H9 (cell line): ENCODE results near the gene MLLT3. TPM values are rescaled to one million over a fixed set of nuclear protein-coding genes. Genes with fewer than 3 reads are reported as not detected.

Experiments used
- DNase-seq: peaks from one replicate; pipeline ENCODE4 v3.0.0-alpha.2; 2017
- H2AFZ ChIP-seq: one replicate; pipeline ENCODE4 v1.6.1; 2013; ENCODE audit warnings: mild to moderate bottlenecking, low read length, control low read depth, moderate library complexity
- H2AK5ac ChIP-seq: 2 replicates; pipeline ENCODE4 v1.6.1; 2013; ENCODE audit warnings: low read length, control low read depth, mixed read lengths; ENCODE audit not compliant: insufficient read length
- H2BK120ac ChIP-seq: one replicate; pipeline ENCODE4 v1.6.1; 2013; ENCODE audit warnings: low read depth, mild to moderate bottlenecking, low read length, control low read depth, inconsistent platforms; ENCODE audit not compliant: poor library complexity, severe bottlenecking
- H2BK12ac ChIP-seq: 2 replicates; pipeline ENCODE4 v1.6.1; 2013; ENCODE audit warnings: low read length, control low read depth, mixed read lengths, low read depth; ENCODE audit not compliant: insufficient read length
- H2BK15ac ChIP-seq: 2 replicates; pipeline ENCODE4 v1.6.1; 2013; ENCODE audit warnings: low read depth, low read length, control low read depth
- H2BK20ac ChIP-seq: one replicate; pipeline ENCODE4 v1.6.1; 2013; ENCODE audit warnings: low read depth, mild to moderate bottlenecking, low read length, control low read depth, inconsistent platforms; ENCODE audit not compliant: poor library complexity, severe bottlenecking
- H2BK5ac ChIP-seq: 2 replicates; pipeline ENCODE4 v1.6.1; 2013; ENCODE audit warnings: low read length, control low read depth, mixed read lengths; ENCODE audit not compliant: insufficient read length
- H3K14ac ChIP-seq: 2 replicates; pipeline ENCODE4 v1.6.1; 2013; ENCODE audit warnings: low read length, control low read depth; ENCODE audit not compliant: insufficient read depth
- H3K18ac ChIP-seq: 2 replicates; pipeline ENCODE4 v1.6.1; 2013; ENCODE audit warnings: low read depth, mild to moderate bottlenecking, mixed read lengths, low read length, control low read depth; ENCODE audit not compliant: insufficient read length
- H3K23ac ChIP-seq: 2 replicates; pipeline ENCODE4 v1.6.1; 2013; ENCODE audit warnings: low read length, control low read depth, mixed read lengths, low read depth; ENCODE audit not compliant: insufficient read length
- H3K23me2 ChIP-seq: 2 replicates; pipeline ENCODE4 v1.6.1; 2013; ENCODE audit warnings: low read depth, mild to moderate bottlenecking, mixed read lengths, low read length, control low read depth; ENCODE audit not compliant: insufficient read length, poor library complexity, severe bottlenecking
- H3K27ac ChIP-seq: 2 replicates; pipeline ENCODE4 v1.5.1; 2013; ENCODE audit warnings: low read length, control low read depth, mixed read lengths, low read depth; ENCODE audit not compliant: insufficient read length
- H3K27me3 ChIP-seq: 2 replicates; pipeline ENCODE4 v1.6.1; 2013; ENCODE audit warnings: low read length, control low read depth, inconsistent platforms; ENCODE audit not compliant: insufficient read depth
- H3K4ac ChIP-seq: 2 replicates; pipeline ENCODE4 v1.6.1; 2013; ENCODE audit warnings: low read depth, mild to moderate bottlenecking, control low read depth, inconsistent platforms, low read length, moderate library complexity
- H3K4me1 ChIP-seq: 2 replicates; pipeline ENCODE4 v1.6.1; 2013; ENCODE audit warnings: low read length, control low read depth, inconsistent platforms; ENCODE audit not compliant: insufficient read depth
- H3K4me2 ChIP-seq: 2 replicates; pipeline ENCODE4 v1.6.1; 2013; ENCODE audit warnings: low read length, control low read depth, mixed read lengths; ENCODE audit not compliant: insufficient read length, insufficient read depth
- H3K56ac ChIP-seq: 2 replicates; pipeline ENCODE4 v1.6.1; 2013; ENCODE audit warnings: low read depth, mild to moderate bottlenecking, mixed read lengths, low read length, control low read depth; ENCODE audit not compliant: insufficient read length
- H3K79me1 ChIP-seq: 2 replicates; pipeline ENCODE4 v1.6.1; 2013; ENCODE audit warnings: low read depth, mild to moderate bottlenecking, moderate library complexity, low read length, control low read depth, inconsistent platforms; ENCODE audit not compliant: insufficient read depth, poor library complexity, severe bottlenecking
- H3K79me2 ChIP-seq: 2 replicates; pipeline ENCODE4 v1.6.1; 2013; ENCODE audit warnings: low read length, control low read depth, inconsistent platforms; ENCODE audit not compliant: insufficient read depth
- H3K9ac ChIP-seq: 2 replicates; pipeline ENCODE4 v1.6.1; 2013; ENCODE audit warnings: low read length, control low read depth, mixed read lengths; ENCODE audit not compliant: insufficient read length; ENCODE audit errors: extremely low read depth
- H3K9me3 ChIP-seq: one replicate; pipeline ENCODE4 v1.6.1; 2013; ENCODE audit warnings: low read depth, low read length, inconsistent platforms; ENCODE audit not compliant: control insufficient read depth
- H3T11ph ChIP-seq: one replicate; pipeline ENCODE4 v1.6.1; 2013; ENCODE audit warnings: mild to moderate bottlenecking, low read length, control low read depth, inconsistent platforms
- H4K20me1 ChIP-seq: one replicate; pipeline ENCODE4 v1.6.1; 2013; ENCODE audit not compliant: control insufficient read depth, insufficient read length, insufficient read depth
- H4K5ac ChIP-seq: 2 replicates; pipeline ENCODE4 v1.6.1; 2013; ENCODE audit warnings: low read depth, mild to moderate bottlenecking, mixed read lengths, low read length, control low read depth; ENCODE audit not compliant: insufficient read length
- H4K8ac ChIP-seq: replicated peaks from 2 replicates; pipeline ENCODE4 v1.6.1; 2013; ENCODE audit warnings: low read length, control low read depth, mixed read lengths, low read depth; ENCODE audit not compliant: insufficient read length
- H4K91ac ChIP-seq: 2 replicates; pipeline ENCODE4 v1.6.1; 2013; ENCODE audit warnings: low read depth, mild to moderate bottlenecking, moderate library complexity, mixed read lengths, low read length, control low read depth; ENCODE audit not compliant: insufficient read length
- H3K27ac Mint-ChIP-seq, 3 experiments: 2 replicates in 2 of 3; 3 replicates in 1 of 3; pipeline ENCODE4 v1.8.0; 2020 to 2021; ENCODE audit warnings: mixed read lengths in 3 of 3, mild to moderate bottlenecking in 1 of 3, moderate library complexity in 1 of 3
- H3K27me3 Mint-ChIP-seq: 2 replicates; pipeline ENCODE4 v1.8.0; 2021; ENCODE audit warnings: low read depth, mild to moderate bottlenecking, moderate library complexity, mixed read lengths
- H3K36me3 Mint-ChIP-seq, 3 experiments: 2 replicates in 2 of 3; 3 replicates in 1 of 3; pipeline ENCODE4 v1.8.0; 2020 to 2021; ENCODE audit warnings: low read depth in 3 of 3, mixed read lengths in 3 of 3; ENCODE audit not compliant: insufficient read depth in 1 of 3
- H3K4me1 Mint-ChIP-seq, 2 experiments: 2 replicates each; pipeline ENCODE4 v1.8.0; 2020; ENCODE audit warnings: mixed read lengths in 2 of 2
- H3K4me3 Mint-ChIP-seq, 2 experiments: 2 replicates in 1 of 2; 3 replicates in 1 of 2; pipeline ENCODE4 v1.8.0; 2020 to 2021; ENCODE audit warnings: mild to moderate bottlenecking in 2 of 2, mixed read lengths in 2 of 2, moderate library complexity in 1 of 2
- H3K9me3 Mint-ChIP-seq, 2 experiments: 2 replicates in 1 of 2; 3 replicates in 1 of 2; pipeline ENCODE4 v1.8.0; 2020; ENCODE audit warnings: mild to moderate bottlenecking in 2 of 2, mixed read lengths in 2 of 2, moderate library complexity in 1 of 2
- WGBS: extraction: QIAGEN DNeasy Blood & Tissue Kit; methylation state at CpG from one replicate; pipeline ENCODE4 v1.1.7; 2013; ENCODE audit warnings: missing lambda C conversion rate, low lambda C conversion rate, mixed read lengths; ENCODE audit not compliant: insufficient read length; ENCODE audit errors: extremely low coverage; 5-methylcytosine and 5-hydroxymethylcytosine counted together
- total RNA-seq: library from RNA; stranded (reverse); gene quantifications from 2 replicates; pipeline ENCODE4 v1.2.1, GENCODE V29; 2021
- TF ChIP-seq, protein P1 (sequence below): fragments of 200-600 bp; sonication (generic); conservative IDR thresholded peaks from 3 replicates; pipeline ENCODE4 v1.8.0; 2021; ENCODE audit warnings: antibody characterized with exemption, mild to moderate bottlenecking

MLLT3 gene
- total RNA-seq, 1 experiment from 2014 or later, result 3.9 TPM

GRCh38 chr9:20618361-20618802, 3.9 kb downstream of the MLLT3 start:
- H2AFZ ChIP-seq, result no peak overlapping the region
- Mint-ChIP-seq H3K4me3 (no peak overlapping the region), H3K36me3 (no peaks in the 10 kb centered on the region), H3K4me1 (peaks cover 12 to 22% of the 10 kb centered on the region in 2 experiments), H3K27ac (no peak overlapping the region), H3K27me3 (peaks cover 58% of the 10 kb centered on the region), H3K9me3 (no peaks in the 10 kb centered on the region)
- H3K79me2 ChIP-seq, result no peaks in the 10 kb centered on the region
- no peak overlapping the region for H4K91ac ChIP-seq
- H3K4me1 ChIP-seq, result peaks cover 3% of the 10 kb centered on the region; the same call in 1 of the 2 replicates
- no peak overlapping the region for H3K4ac ChIP-seq
- no peak overlapping the region for H2BK20ac ChIP-seq
- no peak overlapping the region for H3K14ac ChIP-seq
- H2BK12ac ChIP-seq, result no peak overlapping the region
- H3K56ac ChIP-seq, result no peak overlapping the region
- H3T11ph ChIP-seq, result no peak overlapping the region
- H4K8ac ChIP-seq, result no peak overlapping the region
- H3K79me1 ChIP-seq, result no peaks in the 10 kb centered on the region
- TF ChIP-seq, protein P1, sequence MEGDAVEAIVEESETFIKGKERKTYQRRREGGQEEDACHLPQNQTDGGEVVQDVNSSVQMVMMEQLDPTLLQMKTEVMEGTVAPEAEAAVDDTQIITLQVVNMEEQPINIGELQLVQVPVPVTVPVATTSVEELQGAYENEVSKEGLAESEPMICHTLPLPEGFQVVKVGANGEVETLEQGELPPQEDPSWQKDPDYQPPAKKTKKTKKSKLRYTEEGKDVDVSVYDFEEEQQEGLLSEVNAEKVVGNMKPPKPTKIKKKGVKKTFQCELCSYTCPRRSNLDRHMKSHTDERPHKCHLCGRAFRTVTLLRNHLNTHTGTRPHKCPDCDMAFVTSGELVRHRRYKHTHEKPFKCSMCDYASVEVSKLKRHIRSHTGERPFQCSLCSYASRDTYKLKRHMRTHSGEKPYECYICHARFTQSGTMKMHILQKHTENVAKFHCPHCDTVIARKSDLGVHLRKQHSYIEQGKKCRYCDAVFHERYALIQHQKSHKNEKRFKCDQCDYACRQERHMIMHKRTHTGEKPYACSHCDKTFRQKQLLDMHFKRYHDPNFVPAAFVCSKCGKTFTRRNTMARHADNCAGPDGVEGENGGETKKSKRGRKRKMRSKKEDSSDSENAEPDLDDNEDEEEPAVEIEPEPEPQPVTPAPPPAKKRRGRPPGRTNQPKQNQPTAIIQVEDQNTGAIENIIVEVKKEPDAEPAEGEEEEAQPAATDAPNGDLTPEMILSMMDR, result no peak
- H3K23ac ChIP-seq, result no peak overlapping the region
- H4K5ac ChIP-seq, result no peak overlapping the region
- H3K27me3 ChIP-seq, result peaks cover 20% of the 10 kb centered on the region
- H3K4me2 ChIP-seq, result no peak overlapping the region
- H2BK120ac ChIP-seq, result no peak overlapping the region
- H4K20me1 ChIP-seq, result no peaks in the 10 kb centered on the region
- DNase-seq, result no peak
- no peak overlapping the region for H2BK15ac ChIP-seq
- no peak overlapping the region for H3K9ac ChIP-seq
- H2AK5ac ChIP-seq, result no peak overlapping the region
- H3K27ac ChIP-seq, result no peak overlapping the region
- H3K18ac ChIP-seq, result no peak overlapping the region
- H2BK5ac ChIP-seq, result no peak overlapping the region
- no CpG with 5 or more reads among the region's 2 CpGs for WGBS
- H3K23me2 ChIP-seq, result peaks cover 18% of the 10 kb centered on the region
- no peaks in the 10 kb centered on the region for H3K9me3 ChIP-seq
